H9 (cell line): ENCODE data around the gene MAST4. TPM values are rescaled to one million over a fixed set of nuclear protein-coding genes. Genes with fewer than 3 reads are reported as not detected.

Source experiments
- DNase-seq: peaks from one replicate; pipeline ENCODE4 v3.0.0-alpha.2; 2017
- H2AFZ ChIP-seq: one replicate; pipeline ENCODE4 v1.6.1; 2013; ENCODE audit warnings: mild to moderate bottlenecking, low read length, control low read depth, moderate library complexity
- H2AK5ac ChIP-seq: 2 replicates; pipeline ENCODE4 v1.6.1; 2013; ENCODE audit warnings: low read length, control low read depth, mixed read lengths; ENCODE audit not compliant: insufficient read length
- H2BK120ac ChIP-seq: one replicate; pipeline ENCODE4 v1.6.1; 2013; ENCODE audit warnings: low read depth, mild to moderate bottlenecking, low read length, control low read depth, inconsistent platforms; ENCODE audit not compliant: poor library complexity, severe bottlenecking
- H2BK12ac ChIP-seq: 2 replicates; pipeline ENCODE4 v1.6.1; 2013; ENCODE audit warnings: low read length, control low read depth, mixed read lengths, low read depth; ENCODE audit not compliant: insufficient read length
- H2BK15ac ChIP-seq: 2 replicates; pipeline ENCODE4 v1.6.1; 2013; ENCODE audit warnings: low read depth, low read length, control low read depth
- H2BK20ac ChIP-seq: one replicate; pipeline ENCODE4 v1.6.1; 2013; ENCODE audit warnings: low read depth, mild to moderate bottlenecking, low read length, control low read depth, inconsistent platforms; ENCODE audit not compliant: poor library complexity, severe bottlenecking
- H2BK5ac ChIP-seq: 2 replicates; pipeline ENCODE4 v1.6.1; 2013; ENCODE audit warnings: low read length, control low read depth, mixed read lengths; ENCODE audit not compliant: insufficient read length
- H3K14ac ChIP-seq: 2 replicates; pipeline ENCODE4 v1.6.1; 2013; ENCODE audit warnings: low read length, control low read depth; ENCODE audit not compliant: insufficient read depth
- H3K18ac ChIP-seq: 2 replicates; pipeline ENCODE4 v1.6.1; 2013; ENCODE audit warnings: low read depth, mild to moderate bottlenecking, mixed read lengths, low read length, control low read depth; ENCODE audit not compliant: insufficient read length
- H3K23ac ChIP-seq: 2 replicates; pipeline ENCODE4 v1.6.1; 2013; ENCODE audit warnings: low read length, control low read depth, mixed read lengths, low read depth; ENCODE audit not compliant: insufficient read length
- H3K23me2 ChIP-seq: 2 replicates; pipeline ENCODE4 v1.6.1; 2013; ENCODE audit warnings: low read depth, mild to moderate bottlenecking, mixed read lengths, low read length, control low read depth; ENCODE audit not compliant: insufficient read length, poor library complexity, severe bottlenecking
- H3K27ac ChIP-seq: 2 replicates; pipeline ENCODE4 v1.5.1; 2013; ENCODE audit warnings: low read length, control low read depth, mixed read lengths, low read depth; ENCODE audit not compliant: insufficient read length
- H3K27me3 ChIP-seq: 2 replicates; pipeline ENCODE4 v1.6.1; 2013; ENCODE audit warnings: low read length, control low read depth, inconsistent platforms; ENCODE audit not compliant: insufficient read depth
- H3K4ac ChIP-seq: 2 replicates; pipeline ENCODE4 v1.6.1; 2013; ENCODE audit warnings: low read depth, mild to moderate bottlenecking, control low read depth, inconsistent platforms, low read length, moderate library complexity
- H3K4me1 ChIP-seq: 2 replicates; pipeline ENCODE4 v1.6.1; 2013; ENCODE audit warnings: low read length, control low read depth, inconsistent platforms; ENCODE audit not compliant: insufficient read depth
- H3K4me2 ChIP-seq: 2 replicates; pipeline ENCODE4 v1.6.1; 2013; ENCODE audit warnings: low read length, control low read depth, mixed read lengths; ENCODE audit not compliant: insufficient read length, insufficient read depth
- H3K56ac ChIP-seq: 2 replicates; pipeline ENCODE4 v1.6.1; 2013; ENCODE audit warnings: low read depth, mild to moderate bottlenecking, mixed read lengths, low read length, control low read depth; ENCODE audit not compliant: insufficient read length
- H3K79me1 ChIP-seq: 2 replicates; pipeline ENCODE4 v1.6.1; 2013; ENCODE audit warnings: low read depth, mild to moderate bottlenecking, moderate library complexity, low read length, control low read depth, inconsistent platforms; ENCODE audit not compliant: insufficient read depth, poor library complexity, severe bottlenecking
- H3K79me2 ChIP-seq: 2 replicates; pipeline ENCODE4 v1.6.1; 2013; ENCODE audit warnings: low read length, control low read depth, inconsistent platforms; ENCODE audit not compliant: insufficient read depth
- H3K9ac ChIP-seq: 2 replicates; pipeline ENCODE4 v1.6.1; 2013; ENCODE audit warnings: low read length, control low read depth, mixed read lengths; ENCODE audit not compliant: insufficient read length; ENCODE audit errors: extremely low read depth
- H3K9me3 ChIP-seq: one replicate; pipeline ENCODE4 v1.6.1; 2013; ENCODE audit warnings: low read depth, low read length, inconsistent platforms; ENCODE audit not compliant: control insufficient read depth
- H3T11ph ChIP-seq: one replicate; pipeline ENCODE4 v1.6.1; 2013; ENCODE audit warnings: mild to moderate bottlenecking, low read length, control low read depth, inconsistent platforms
- H4K20me1 ChIP-seq: one replicate; pipeline ENCODE4 v1.6.1; 2013; ENCODE audit not compliant: control insufficient read depth, insufficient read length, insufficient read depth
- H4K5ac ChIP-seq: 2 replicates; pipeline ENCODE4 v1.6.1; 2013; ENCODE audit warnings: low read depth, mild to moderate bottlenecking, mixed read lengths, low read length, control low read depth; ENCODE audit not compliant: insufficient read length
- H4K8ac ChIP-seq: replicated peaks from 2 replicates; pipeline ENCODE4 v1.6.1; 2013; ENCODE audit warnings: low read length, control low read depth, mixed read lengths, low read depth; ENCODE audit not compliant: insufficient read length
- H4K91ac ChIP-seq: 2 replicates; pipeline ENCODE4 v1.6.1; 2013; ENCODE audit warnings: low read depth, mild to moderate bottlenecking, moderate library complexity, mixed read lengths, low read length, control low read depth; ENCODE audit not compliant: insufficient read length
- H3K27ac Mint-ChIP-seq, 3 experiments: 2 replicates in 2 of 3; 3 replicates in 1 of 3; pipeline ENCODE4 v1.8.0; 2020 to 2021; ENCODE audit warnings: mixed read lengths in 3 of 3, mild to moderate bottlenecking in 1 of 3, moderate library complexity in 1 of 3
- H3K27me3 Mint-ChIP-seq: 2 replicates; pipeline ENCODE4 v1.8.0; 2021; ENCODE audit warnings: low read depth, mild to moderate bottlenecking, moderate library complexity, mixed read lengths
- H3K36me3 Mint-ChIP-seq, 3 experiments: 2 replicates in 2 of 3; 3 replicates in 1 of 3; pipeline ENCODE4 v1.8.0; 2020 to 2021; ENCODE audit warnings: low read depth in 3 of 3, mixed read lengths in 3 of 3; ENCODE audit not compliant: insufficient read depth in 1 of 3
- H3K4me1 Mint-ChIP-seq, 2 experiments: 2 replicates each; pipeline ENCODE4 v1.8.0; 2020; ENCODE audit warnings: mixed read lengths in 2 of 2
- H3K4me3 Mint-ChIP-seq, 2 experiments: 2 replicates in 1 of 2; 3 replicates in 1 of 2; pipeline ENCODE4 v1.8.0; 2020 to 2021; ENCODE audit warnings: mild to moderate bottlenecking in 2 of 2, mixed read lengths in 2 of 2, moderate library complexity in 1 of 2
- H3K9me3 Mint-ChIP-seq, 2 experiments: 2 replicates in 1 of 2; 3 replicates in 1 of 2; pipeline ENCODE4 v1.8.0; 2020; ENCODE audit warnings: mild to moderate bottlenecking in 2 of 2, mixed read lengths in 2 of 2, moderate library complexity in 1 of 2
- WGBS: extraction: QIAGEN DNeasy Blood & Tissue Kit; methylation state at CpG from one replicate; pipeline ENCODE4 v1.1.7; 2013; ENCODE audit warnings: missing lambda C conversion rate, low lambda C conversion rate, mixed read lengths; ENCODE audit not compliant: insufficient read length; ENCODE audit errors: extremely low coverage; 5-methylcytosine and 5-hydroxymethylcytosine counted together
- total RNA-seq: library from RNA; stranded (reverse); gene quantifications from 2 replicates; pipeline ENCODE4 v1.2.1, GENCODE V29; 2021
- TF ChIP-seq, protein P1 (sequence below): fragments of 200-600 bp; sonication (generic); conservative IDR thresholded peaks from 3 replicates; pipeline ENCODE4 v1.8.0; 2021; ENCODE audit warnings: antibody characterized with exemption, mild to moderate bottlenecking

Gene MAST4
- total RNA-seq, 1 experiment from 2014 or later: 3.7 TPM

DNA sequence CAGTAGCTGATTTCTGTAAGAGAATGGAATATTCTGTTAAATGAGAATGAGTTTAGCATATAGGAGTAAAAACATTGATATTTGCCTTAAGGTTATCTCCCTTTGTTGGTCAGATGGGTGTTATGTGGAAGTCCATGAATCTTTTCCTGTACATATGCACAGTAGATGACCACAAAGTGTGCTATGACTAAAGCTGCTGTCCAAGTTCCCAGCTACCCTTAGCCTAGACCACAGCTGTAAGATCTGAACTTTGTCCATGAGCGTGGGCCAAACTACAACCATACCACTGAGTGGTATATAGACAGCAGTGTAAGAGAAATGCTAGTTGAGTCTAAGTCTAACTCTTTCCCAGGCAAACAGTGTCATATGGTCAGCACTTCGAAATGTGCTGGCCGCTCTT is 551.6 kb downstream of the MAST4 start:
- Histone ChIP-seq H2BK15ac (no peak overlapping the region), H3T11ph (no peak overlapping the region), H3K27ac (no peak overlapping the region), H2BK120ac (no peak overlapping the region), H4K8ac (no peak overlapping the region), H3K9ac (no peak overlapping the region), H2BK20ac (no peak overlapping the region), H3K9me3 (no peaks in the 10 kb centered on the region), H4K91ac (no peak overlapping the region), H2BK5ac (no peak overlapping the region), H3K4me1 (no peaks in the 10 kb centered on the region), H4K5ac (no peak overlapping the region), H4K20me1 (no peaks in the 10 kb centered on the region), H3K14ac (no peak overlapping the region), H3K23ac (no peak overlapping the region), H3K79me1 (no peaks in the 10 kb centered on the region), H3K23me2 (no peaks in the 10 kb centered on the region), H3K18ac (no peak overlapping the region), H2BK12ac (no peak overlapping the region), H3K4me2 (no peak overlapping the region), H3K79me2 (no peaks in the 10 kb centered on the region), H3K56ac (no peak overlapping the region), H2AFZ (no peak overlapping the region), H3K4ac (no peak overlapping the region), H3K27me3 (no peaks in the 10 kb centered on the region), H2AK5ac (no peak overlapping the region)
- no CpG with 5 or more reads among the region's 3 CpGs for WGBS
- peaks cover 0 to 4% of the 10 kb centered on the region in 2 experiments; a peak in 1 of 4 replicates for H3K4me1 Mint-ChIP-seq
- TF ChIP-seq, protein P1, sequence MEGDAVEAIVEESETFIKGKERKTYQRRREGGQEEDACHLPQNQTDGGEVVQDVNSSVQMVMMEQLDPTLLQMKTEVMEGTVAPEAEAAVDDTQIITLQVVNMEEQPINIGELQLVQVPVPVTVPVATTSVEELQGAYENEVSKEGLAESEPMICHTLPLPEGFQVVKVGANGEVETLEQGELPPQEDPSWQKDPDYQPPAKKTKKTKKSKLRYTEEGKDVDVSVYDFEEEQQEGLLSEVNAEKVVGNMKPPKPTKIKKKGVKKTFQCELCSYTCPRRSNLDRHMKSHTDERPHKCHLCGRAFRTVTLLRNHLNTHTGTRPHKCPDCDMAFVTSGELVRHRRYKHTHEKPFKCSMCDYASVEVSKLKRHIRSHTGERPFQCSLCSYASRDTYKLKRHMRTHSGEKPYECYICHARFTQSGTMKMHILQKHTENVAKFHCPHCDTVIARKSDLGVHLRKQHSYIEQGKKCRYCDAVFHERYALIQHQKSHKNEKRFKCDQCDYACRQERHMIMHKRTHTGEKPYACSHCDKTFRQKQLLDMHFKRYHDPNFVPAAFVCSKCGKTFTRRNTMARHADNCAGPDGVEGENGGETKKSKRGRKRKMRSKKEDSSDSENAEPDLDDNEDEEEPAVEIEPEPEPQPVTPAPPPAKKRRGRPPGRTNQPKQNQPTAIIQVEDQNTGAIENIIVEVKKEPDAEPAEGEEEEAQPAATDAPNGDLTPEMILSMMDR: no peak
- no peaks in the 10 kb centered on the region for H3K9me3 Mint-ChIP-seq
- H3K27ac Mint-ChIP-seq: no peak overlapping the region
- no peaks in the 10 kb centered on the region for H3K27me3 Mint-ChIP-seq
- peaks cover 0 to 3% (median 1%) of the 10 kb centered on the region in 3 experiments; a peak in 2 of 7 replicates for H3K36me3 Mint-ChIP-seq
- no peak overlapping the region for H3K4me3 Mint-ChIP-seq
- DNase-seq: no peak
